Dedifferentiated amniotic fluid mesenchymal stem cell (primary cell): ENCODE measurements around the gene CAPG.
"Not testable (repeated sequence)": the region's sequence is repeated elsewhere in the genome, so short reads cannot be mapped to it uniquely, and the experiment has no call there.

Experiments
- DNase-seq: peaks from one replicate; pipeline ENCODE4 v3.0.0-alpha.2; 2016; ENCODE audit errors: extremely low spot score

Gene CAPG

GRCh38 chr2:85409845-85410583, at the start of gene CAPG:
Gene CAPG (minus strand): TSS chr2:85410366. CDS start chr2:85402145, 8,221 bp downstream.
- no peak for DNase-seq

GRCh38 chr2:85459771-85460170, 49.6 kb upstream of the CAPG start:
- DNase-seq = no peak

GRCh38 chr2:85458601-85459563, 48.7 kb upstream of the CAPG start:
- no peak for DNase-seq

GRCh38 chr2:85457877-85458316, 47.7 kb upstream of the CAPG start:
- DNase-seq = peak; percentile 26

- DNase-seq = no peak
Measured at GRCh38 chr2:85457043-85457442, 46.9 kb upstream of the CAPG start.

GRCh38 chr2:85455552-85456090, 45.5 kb upstream of the CAPG start:
- DNase-seq = no peak

- DNase-seq = no peak
Measured at GRCh38 chr2:85453571-85453970, 43.4 kb upstream of the CAPG start.

- DNase-seq = no peak
Measured at GRCh38 chr2:85452237-85452636, 42.1 kb upstream of the CAPG start.

- no peak for DNase-seq
Measured at GRCh38 chr2:85449214-85449588, 39.0 kb upstream of the CAPG start.

- DNase-seq = no peak
Measured at GRCh38 chr2:85448461-85449213, 38.5 kb upstream of the CAPG start.

- DNase-seq = no peak
Measured at GRCh38 chr2:85447222-85447585, 37.0 kb upstream of the CAPG start.

GRCh38 chr2:85446296-85447221, 36.4 kb upstream of the CAPG start:
- DNase-seq = no peak

GRCh38 chr2:85445316-85446295, 35.4 kb upstream of the CAPG start:
- peak; percentile 63 for DNase-seq

GRCh38 chr2:85444629-85445172, 34.5 kb upstream of the CAPG start:
- DNase-seq = peak; percentile 43

- no peak for DNase-seq
Measured at GRCh38 chr2:85441864-85442263, 31.7 kb upstream of the CAPG start.

- no peak for DNase-seq
Measured at GRCh38 chr2:85440729-85441128, 30.6 kb upstream of the CAPG start.

GRCh38 chr2:85439986-85440385, 29.8 kb upstream of the CAPG start:
- DNase-seq = no peak

GRCh38 chr2:85439569-85439968, 29.4 kb upstream of the CAPG start:
- not testable (repeated sequence) for DNase-seq

- no peak for DNase-seq
Measured at GRCh38 chr2:85439025-85439472, 28.9 kb upstream of the CAPG start.
